ENCODE results near the gene FA2H.

FA2H gene

GRCh38 chr16:74743045-74743667, 31.5 kb downstream of the FA2H start:
- H2AK5ac ChIP-seq (ENCODE audit: low read depth, low read length) = no peak overlapping the region
- H3K9ac ChIP-seq (ENCODE audit: low read depth, low read length, poor library complexity) = no peak overlapping the region
- no peak overlapping the region for H3K4me3 ChIP-seq (ENCODE audit: low read length in 2 of 2)
- no peak overlapping the region for H3K14ac ChIP-seq (ENCODE audit: low read length)
- no peak overlapping the region for H2BK5ac ChIP-seq (ENCODE audit: low read length)
- H4K91ac ChIP-seq (ENCODE audit: low read depth, low read length, poor library complexity) = no peak overlapping the region
- H3K27ac ChIP-seq (replicated peaks; ENCODE audit: low read length) = no peak overlapping the region
- WGBS, 2 donors (ENCODE audit: extremely low coverage in 2 of 2, insufficient read length in 2 of 2, insufficient replicate concordance in 1 of 2) = no CpG with 5 or more reads among the region's 8 CpGs
- no peaks in the 10 kb centered on the region for H3K36me3 ChIP-seq (replicated peaks in 1 of 2; ENCODE audit: control insufficient read depth in 2 of 2, insufficient read depth in 2 of 2, low read length in 2 of 2)
- DNase-seq (ENCODE audit: low spot score) = no peak
- no peak overlapping the region for H2BK15ac ChIP-seq (ENCODE audit: low read length)
- H4K8ac ChIP-seq (ENCODE audit: low read depth, low read length) = no peak overlapping the region
- H3K79me1 ChIP-seq (ENCODE audit: low read depth, low read length) = no peaks in the 10 kb centered on the region
- H3K18ac ChIP-seq (ENCODE audit: low read length) = no peak overlapping the region
- H2BK120ac ChIP-seq (ENCODE audit: low read depth, low read length) = no peak overlapping the region
- H2AFZ ChIP-seq (ENCODE audit: low read length) = peak overlapping the region; percentile 48
- H3K9me3 ChIP-seq (replicated peaks in 1 of 2; ENCODE audit: control insufficient read depth in 2 of 2, insufficient read depth in 1 of 2, low read depth in 1 of 2, low read length in 2 of 2) = no peaks in the 10 kb centered on the region
- H3K4ac ChIP-seq (ENCODE audit: low read length) = no peak overlapping the region
- H2BK12ac ChIP-seq (ENCODE audit: low read length) = no peak overlapping the region
- no peak overlapping the region for H3K4me2 ChIP-seq (ENCODE audit: insufficient read depth, low read length, poor library complexity, severe bottlenecking)
- H3K23ac ChIP-seq (ENCODE audit: low read depth, low read length, poor library complexity) = no peak overlapping the region
- H3K4me1 ChIP-seq (ENCODE audit: control insufficient read depth in 2 of 2, insufficient read depth in 1 of 2, low read depth in 1 of 2, low read length in 2 of 2) = peaks cover 2 to 22% of the 10 kb centered on the region in 2 donors
- peaks cover 0 to 16% (median 0%) of the 10 kb centered on the region in 3 experiments for H3K27me3 ChIP-seq (ENCODE audit: control insufficient read depth in 3 of 3, insufficient read depth in 3 of 3, low read depth in 1 of 3, low read length in 3 of 3)

GRCh38 chr16:74742051-74742481, 32.6 kb downstream of the FA2H start:
- Histone ChIP-seq H3K27me3 (ENCODE audit: control insufficient read depth in 3 of 3, insufficient read depth in 3 of 3, low read depth in 1 of 3, low read length in 3 of 3) (peaks cover 0 to 26% (median 0%) of the 10 kb centered on the region in 3 experiments), H3K4me2 (ENCODE audit: insufficient read depth, low read length, poor library complexity, severe bottlenecking) (no peak overlapping the region), H3K4ac (ENCODE audit: low read length) (no peak overlapping the region), H3K79me1 (ENCODE audit: low read depth, low read length) (no peaks in the 10 kb centered on the region), H3K9ac (ENCODE audit: low read depth, low read length, poor library complexity) (no peak overlapping the region), H4K91ac (ENCODE audit: low read depth, low read length, poor library complexity) (no peak overlapping the region), H2BK5ac (ENCODE audit: low read length) (no peak overlapping the region), H3K18ac (ENCODE audit: low read length) (peak overlapping the region; percentile 46), H3K27ac (replicated peaks; ENCODE audit: low read length) (no peak overlapping the region), H3K23ac (ENCODE audit: low read depth, low read length, poor library complexity) (no peak overlapping the region), H2BK15ac (ENCODE audit: low read length) (no peak overlapping the region), H3K36me3 (replicated peaks in 1 of 2; ENCODE audit: control insufficient read depth in 2 of 2, insufficient read depth in 2 of 2, low read length in 2 of 2) (no peaks in the 10 kb centered on the region), H2AK5ac (ENCODE audit: low read depth, low read length) (no peak overlapping the region), H2BK120ac (ENCODE audit: low read depth, low read length) (no peak overlapping the region), H2BK12ac (ENCODE audit: low read length) (no peak overlapping the region), H3K9me3 (replicated peaks in 1 of 2; ENCODE audit: control insufficient read depth in 2 of 2, insufficient read depth in 1 of 2, low read depth in 1 of 2, low read length in 2 of 2) (no peaks in the 10 kb centered on the region), H3K4me1 (ENCODE audit: control insufficient read depth in 2 of 2, insufficient read depth in 1 of 2, low read depth in 1 of 2, low read length in 2 of 2) (peaks cover 4 to 28% of the 10 kb centered on the region in 2 donors), H2AFZ (ENCODE audit: low read length) (peak overlapping the region; percentile 43), H4K8ac (ENCODE audit: low read depth, low read length) (no peak overlapping the region), H3K4me3 (ENCODE audit: low read length in 2 of 2) (no peak overlapping the region), H3K14ac (ENCODE audit: low read length) (no peak overlapping the region)
- DNase-seq (ENCODE audit: low spot score) = no peak
- no CpG with 5 or more reads among the region's 10 CpGs for WGBS, 2 donors (ENCODE audit: extremely low coverage in 2 of 2, insufficient read length in 2 of 2, insufficient replicate concordance in 1 of 2)

- Histone ChIP-seq H3K4ac (ENCODE audit: low read length) (no peak overlapping the region), H3K27me3 (ENCODE audit: control insufficient read depth in 3 of 3, insufficient read depth in 3 of 3, low read depth in 1 of 3, low read length in 3 of 3) (peaks cover 0 to 38% (median 0%) of the 10 kb centered on the region in 3 experiments)
- WGBS, 2 donors (ENCODE audit: extremely low coverage in 2 of 2, insufficient read length in 2 of 2, insufficient replicate concordance in 1 of 2) = no CpG with 5 or more reads among the region's 13 CpGs
These were observed 33.8 kb downstream of the FA2H start for GRCh38 chr16:74740795-74741304.

GRCh38 chr16:74739275-74739674, 35.3 kb downstream of the FA2H start:
- H3K4me1 ChIP-seq (ENCODE audit: control insufficient read depth in 2 of 2, insufficient read depth in 1 of 2, low read depth in 1 of 2, low read length in 2 of 2) = peaks cover 14 to 40% of the 10 kb centered on the region in 2 donors
- DNase-seq (ENCODE audit: low spot score) = no peak
- H3K36me3 ChIP-seq (replicated peaks in 1 of 2; ENCODE audit: control insufficient read depth in 2 of 2, insufficient read depth in 2 of 2, low read length in 2 of 2) = no peaks in the 10 kb centered on the region
- H3K9ac ChIP-seq (ENCODE audit: low read depth, low read length, poor library complexity) = peak overlapping the region; percentile 30
- peak overlapping the region; percentile 19 for H3K23ac ChIP-seq (ENCODE audit: low read depth, low read length, poor library complexity)
- no peak overlapping the region for H3K14ac ChIP-seq (ENCODE audit: low read length)
- no peak overlapping the region for H3K4me3 ChIP-seq (ENCODE audit: low read length in 2 of 2)
- peak overlapping the region; percentile 24 for H2BK120ac ChIP-seq (ENCODE audit: low read depth, low read length)
- H3K9me3 ChIP-seq (replicated peaks in 1 of 2; ENCODE audit: control insufficient read depth in 2 of 2, insufficient read depth in 1 of 2, low read depth in 1 of 2, low read length in 2 of 2) = no peaks in the 10 kb centered on the region
- H4K91ac ChIP-seq (ENCODE audit: low read depth, low read length, poor library complexity) = no peak overlapping the region
- H2BK15ac ChIP-seq (ENCODE audit: low read length) = peak overlapping the region; percentile 53
- peak overlapping the region; percentile 76 for H2AK5ac ChIP-seq (ENCODE audit: low read depth, low read length)
- peak overlapping the region; percentile 84 for H3K18ac ChIP-seq (ENCODE audit: low read length)
- WGBS, 2 donors (ENCODE audit: extremely low coverage in 2 of 2, insufficient read length in 2 of 2, insufficient replicate concordance in 1 of 2) = no CpG with 5 or more reads among the region's 6 CpGs
- H2BK12ac ChIP-seq (ENCODE audit: low read length) = peak overlapping the region; percentile 88
- H3K79me1 ChIP-seq (ENCODE audit: low read depth, low read length) = no peaks in the 10 kb centered on the region
- peaks cover 0 to 41% (median 0%) of the 10 kb centered on the region in 3 experiments for H3K27me3 ChIP-seq (ENCODE audit: control insufficient read depth in 3 of 3, insufficient read depth in 3 of 3, low read depth in 1 of 3, low read length in 3 of 3)
- no peak overlapping the region for H3K4me2 ChIP-seq (ENCODE audit: insufficient read depth, low read length, poor library complexity, severe bottlenecking)
- H3K4ac ChIP-seq (ENCODE audit: low read length) = peak overlapping the region; percentile 58
- no peak overlapping the region for H4K8ac ChIP-seq (ENCODE audit: low read depth, low read length)
- H3K27ac ChIP-seq (replicated peaks; ENCODE audit: low read length) = no peak overlapping the region
- no peak overlapping the region for H2AFZ ChIP-seq (ENCODE audit: low read length)
- H2BK5ac ChIP-seq (ENCODE audit: low read length) = no peak overlapping the region

More at GRCh38 chr16:74740795-74741304, 33.8 kb downstream of the FA2H start:
- H3K14ac ChIP-seq (ENCODE audit: low read length) = no peak overlapping the region
- H3K4me2 ChIP-seq (ENCODE audit: insufficient read depth, low read length, poor library complexity, severe bottlenecking) = no peak overlapping the region
- H2BK5ac ChIP-seq (ENCODE audit: low read length) = no peak overlapping the region
- H2BK15ac ChIP-seq (ENCODE audit: low read length) = peak overlapping the region; percentile 6
- no peak overlapping the region for H2AK5ac ChIP-seq (ENCODE audit: low read depth, low read length)
- no peaks in the 10 kb centered on the region for H3K36me3 ChIP-seq (replicated peaks in 1 of 2; ENCODE audit: control insufficient read depth in 2 of 2, insufficient read depth in 2 of 2, low read length in 2 of 2)
- no peaks in the 10 kb centered on the region for H3K79me1 ChIP-seq (ENCODE audit: low read depth, low read length)
- no peak for DNase-seq (ENCODE audit: low spot score)
- H3K4me3 ChIP-seq (ENCODE audit: low read length in 2 of 2) = no peak overlapping the region
- H3K9ac ChIP-seq (ENCODE audit: low read depth, low read length, poor library complexity) = no peak overlapping the region
- H4K8ac ChIP-seq (ENCODE audit: low read depth, low read length) = no peak overlapping the region
- H3K18ac ChIP-seq (ENCODE audit: low read length) = no peak overlapping the region
- H3K4me1 ChIP-seq (ENCODE audit: control insufficient read depth in 2 of 2, insufficient read depth in 1 of 2, low read depth in 1 of 2, low read length in 2 of 2) = peaks cover 4 to 30% of the 10 kb centered on the region in 2 donors
- H2BK120ac ChIP-seq (ENCODE audit: low read depth, low read length) = no peak overlapping the region
- peak overlapping the region; percentile 47 for H4K91ac ChIP-seq (ENCODE audit: low read depth, low read length, poor library complexity)
- H2BK12ac ChIP-seq (ENCODE audit: low read length) = no peak overlapping the region
- H3K9me3 ChIP-seq (replicated peaks in 1 of 2; ENCODE audit: control insufficient read depth in 2 of 2, insufficient read depth in 1 of 2, low read depth in 1 of 2, low read length in 2 of 2) = no peaks in the 10 kb centered on the region
- no peak overlapping the region for H3K23ac ChIP-seq (ENCODE audit: low read depth, low read length, poor library complexity)
- no peak overlapping the region for H3K27ac ChIP-seq (replicated peaks; ENCODE audit: low read length)
- no peak overlapping the region for H2AFZ ChIP-seq (ENCODE audit: low read length)

Measured in neuronal stem cell (in vitro differentiated cells).